OCI-LY3 (cell line): ENCODE results near the gene PPP1R37.

Source experiments
- EZH2phosphoT487 ChIP-seq: fragments of 200-600 bp; shearing (Covaris generic); IDR thresholded peaks from 2 replicates; pipeline ENCODE4 v1.6.1; 2018; ENCODE audit warnings: antibody characterized with exemption, mixed run types, low read depth
- TF ChIP-seq, protein P1 (sequence below): fragments of 200-600, 300-600 bp; sonication (generic); IDR thresholded peaks from 2 replicates; pipeline ENCODE4 v1.5.1; 2014; ENCODE audit warnings: antibody characterized with exemption, low read length, low read depth

DNA sequence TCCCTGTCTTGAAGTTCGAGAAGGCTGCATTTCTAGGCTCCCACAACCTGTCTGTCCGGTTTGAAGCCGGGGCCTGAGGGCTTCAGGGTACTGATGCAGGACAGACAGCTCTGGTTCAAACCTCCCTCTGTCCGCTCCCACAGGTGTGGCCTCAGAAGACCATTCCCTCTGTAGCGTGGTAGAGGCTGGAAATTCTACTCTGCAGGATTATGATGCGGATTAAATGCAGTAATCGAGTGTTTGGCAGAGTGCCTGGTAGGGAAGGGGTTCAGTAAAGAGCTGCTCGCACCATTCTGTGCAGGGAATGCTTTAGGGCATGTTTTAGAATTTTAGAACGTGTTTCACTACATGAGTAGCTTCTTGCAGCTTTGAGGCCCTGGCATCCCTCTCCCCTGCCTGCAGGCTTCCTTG is 30.5 kb downstream of the PPP1R37 start:
- TF ChIP-seq, protein P1, sequence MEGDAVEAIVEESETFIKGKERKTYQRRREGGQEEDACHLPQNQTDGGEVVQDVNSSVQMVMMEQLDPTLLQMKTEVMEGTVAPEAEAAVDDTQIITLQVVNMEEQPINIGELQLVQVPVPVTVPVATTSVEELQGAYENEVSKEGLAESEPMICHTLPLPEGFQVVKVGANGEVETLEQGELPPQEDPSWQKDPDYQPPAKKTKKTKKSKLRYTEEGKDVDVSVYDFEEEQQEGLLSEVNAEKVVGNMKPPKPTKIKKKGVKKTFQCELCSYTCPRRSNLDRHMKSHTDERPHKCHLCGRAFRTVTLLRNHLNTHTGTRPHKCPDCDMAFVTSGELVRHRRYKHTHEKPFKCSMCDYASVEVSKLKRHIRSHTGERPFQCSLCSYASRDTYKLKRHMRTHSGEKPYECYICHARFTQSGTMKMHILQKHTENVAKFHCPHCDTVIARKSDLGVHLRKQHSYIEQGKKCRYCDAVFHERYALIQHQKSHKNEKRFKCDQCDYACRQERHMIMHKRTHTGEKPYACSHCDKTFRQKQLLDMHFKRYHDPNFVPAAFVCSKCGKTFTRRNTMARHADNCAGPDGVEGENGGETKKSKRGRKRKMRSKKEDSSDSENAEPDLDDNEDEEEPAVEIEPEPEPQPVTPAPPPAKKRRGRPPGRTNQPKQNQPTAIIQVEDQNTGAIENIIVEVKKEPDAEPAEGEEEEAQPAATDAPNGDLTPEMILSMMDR, result no peak
- no peak for TF ChIP-seq EZH2phosphoT487
